ENCODE measurements around the gene ZMIZ1.

ZMIZ1 gene

GRCh38 chr10:79123547-79123963 is 54.8 kb downstream of the ZMIZ1 start:
- ChIA-PET CTCF (interaction anchor here (0.7 kb wide), 1 partner anchor 78 kb away, joined by 3 read pairs; no protein-coding TSS in a partner anchor), POLR2A (interaction anchor here (0.6 kb wide), 1 partner anchor 936 kb away, joined by 4 read pairs; no protein-coding TSS in a partner anchor)
- Histone ChIP-seq H3K9me3 (ENCODE audit: control insufficient read depth, insufficient read depth, low read depth, low read length) (no peaks in the 10 kb centered on the region), H3K4me1 (ENCODE audit: control insufficient read depth, insufficient read depth, low read length) (no peaks in the 10 kb centered on the region), H3K27ac (ENCODE audit: extremely low read depth, low read depth, low read length) (no peak overlapping the region), H3K36me3 (ENCODE audit: control insufficient read depth in 2 of 2, insufficient read depth in 1 of 2, low read length in 2 of 2) (peaks cover 0 to 21% of the 10 kb centered on the region in 2 experiments; a peak in 1 of 3 replicates), H3K4me3 (ENCODE audit: low read depth, low read length) (no peak overlapping the region)
- TF ChIP-seq ZSCAN30 (tag by site-specific recombination; IDR thresholded peaks at IDR 0.05) (peak; percentile 75), ZFHX2 (tag by site-specific recombination; conservative IDR thresholded peaks at IDR 0.05) (peak; percentile 3; the same call in 1 of the 2 replicates), ZNF621 (tag by site-specific recombination; IDR thresholded peaks at IDR 0.05) (no peak), GLI4 (tag by site-specific recombination; IDR thresholded peaks at IDR 0.05) (no peak), ZNF394 (tag by site-specific recombination; IDR thresholded peaks at IDR 0.05; ENCODE audit: borderline replicate concordance) (no peak), ZNF560 (tag by site-specific recombination; IDR thresholded peaks at IDR 0.05; ENCODE audit: borderline replicate concordance) (no peak), SCRT2 (tag by site-specific recombination; IDR thresholded peaks at IDR 0.05) (peak; percentile 81), ZIC2 (tag by site-specific recombination; IDR thresholded peaks at IDR 0.05) (peak; percentile 92), GLIS1 (tag by site-specific recombination; IDR thresholded peaks at IDR 0.05) (0 out of 2 replicates have a peak, but pooled peaks have one; percentile 47), ZNF398 (tag by site-specific recombination; IDR thresholded peaks at IDR 0.05) (peak; percentile 62)
- TF ChIP-seq, protein P1, sequence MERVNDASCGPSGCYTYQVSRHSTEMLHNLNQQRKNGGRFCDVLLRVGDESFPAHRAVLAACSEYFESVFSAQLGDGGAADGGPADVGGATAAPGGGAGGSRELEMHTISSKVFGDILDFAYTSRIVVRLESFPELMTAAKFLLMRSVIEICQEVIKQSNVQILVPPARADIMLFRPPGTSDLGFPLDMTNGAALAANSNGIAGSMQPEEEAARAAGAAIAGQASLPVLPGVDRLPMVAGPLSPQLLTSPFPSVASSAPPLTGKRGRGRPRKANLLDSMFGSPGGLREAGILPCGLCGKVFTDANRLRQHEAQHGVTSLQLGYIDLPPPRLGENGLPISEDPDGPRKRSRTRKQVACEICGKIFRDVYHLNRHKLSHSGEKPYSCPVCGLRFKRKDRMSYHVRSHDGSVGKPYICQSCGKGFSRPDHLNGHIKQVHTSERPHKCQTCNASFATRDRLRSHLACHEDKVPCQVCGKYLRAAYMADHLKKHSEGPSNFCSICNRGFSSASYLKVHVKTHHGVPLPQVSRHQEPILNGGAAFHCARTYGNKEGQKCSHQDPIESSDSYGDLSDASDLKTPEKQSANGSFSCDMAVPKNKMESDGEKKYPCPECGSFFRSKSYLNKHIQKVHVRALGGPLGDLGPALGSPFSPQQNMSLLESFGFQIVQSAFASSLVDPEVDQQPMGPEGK (tag by site-specific recombination; IDR thresholded peaks at IDR 0.05) = peak; percentile 69

- TF ChIP-seq MEIS1 (CRISPR knock-in tag; IDR thresholded peaks at IDR 0.05; ENCODE audit: borderline replicate concordance) = no peak
- TF ChIP-seq, protein P2, sequence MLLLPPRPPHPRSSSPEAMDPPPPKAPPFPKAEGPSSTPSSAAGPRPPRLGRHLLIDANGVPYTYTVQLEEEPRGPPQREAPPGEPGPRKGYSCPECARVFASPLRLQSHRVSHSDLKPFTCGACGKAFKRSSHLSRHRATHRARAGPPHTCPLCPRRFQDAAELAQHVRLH (tag by site-specific recombination; IDR thresholded peaks at IDR 0.05) = 0 out of 2 replicates have a peak, but pooled peaks have one; percentile 46
- TF ChIP-seq ZNF768 (tag by site-specific recombination; IDR thresholded peaks at IDR 0.05) = peak; percentile 99
- no peak overlapping the region for H3K4me3 ChIP-seq (ENCODE audit: low read depth, low read length)
- peaks cover 3% of the 10 kb centered on the region for H3K4me1 ChIP-seq (ENCODE audit: control insufficient read depth, insufficient read depth, low read length)
- POLR2A ChIA-PET = interaction anchor here (0.6 kb wide), 1 partner anchor 936 kb away, joined by 4 read pairs; no protein-coding TSS in a partner anchor
- CTCF ChIA-PET = interaction anchor here (0.7 kb wide), 1 partner anchor 9 kb away, joined by 3 read pairs; no protein-coding TSS in a partner anchor
- H3K9me3 ChIP-seq (ENCODE audit: control insufficient read depth, insufficient read depth, low read depth, low read length) = no peaks in the 10 kb centered on the region
- H3K36me3 ChIP-seq (ENCODE audit: control insufficient read depth in 2 of 2, insufficient read depth in 1 of 2, low read length in 2 of 2) = peaks cover 0 to 21% of the 10 kb centered on the region in 2 experiments; a peak in 1 of 3 replicates
- H3K27ac ChIP-seq (ENCODE audit: extremely low read depth, low read depth, low read length) = no peak overlapping the region
These were observed 55.3 kb downstream of the ZMIZ1 start for GRCh38 chr10:79124066-79124465.

GRCh38 chr10:79125092-79125491 is 56.3 kb downstream of the ZMIZ1 start:
- peak; percentile 73 for TF ChIP-seq ZNF768 (tag by site-specific recombination; IDR thresholded peaks at IDR 0.05)
- TF ChIP-seq ZNF146 (tag by site-specific recombination; IDR thresholded peaks at IDR 0.05) = no peak
- CTCF ChIA-PET = interaction anchor here (0.6 to 1.3 kb wide), 2 partner anchors 71 to 188 kb away, joined by 3 read pairs; no protein-coding TSS in a partner anchor
- Histone ChIP-seq H3K9me3 (ENCODE audit: control insufficient read depth, insufficient read depth, low read depth, low read length) (no peaks in the 10 kb centered on the region), H3K27ac (ENCODE audit: extremely low read depth, low read depth, low read length) (no peak overlapping the region), H3K4me3 (ENCODE audit: low read depth, low read length) (no peak overlapping the region), H3K4me1 (ENCODE audit: control insufficient read depth, insufficient read depth, low read length) (peaks cover 7% of the 10 kb centered on the region), H3K36me3 (ENCODE audit: control insufficient read depth in 2 of 2, insufficient read depth in 1 of 2, low read length in 2 of 2) (peaks cover 0 to 16% of the 10 kb centered on the region in 2 experiments; a peak in 1 of 3 replicates)
- POLR2A ChIA-PET = no interaction called here

Measured in HEK293 (cell line).